GM21423 (cell line): ENCODE measurements around the gene CLUH.
A peak's percentile ranks its signal among the peaks of the same experiment; 100 is the strongest.

Experiments
- ATAC-seq: cut with Tn5 transposase; IDR thresholded peaks from one replicate; pipeline ENCODE4 v1.9.1; 2021; ENCODE audit warnings: mild to moderate bottlenecking, moderate library complexity; ENCODE audit not compliant: unreplicated experiment

Gene CLUH

GRCh38 chr17:2718150-2718938 lies 6.8 kb upstream of the CLUH start:
- ATAC-seq: no peak

DNA sequence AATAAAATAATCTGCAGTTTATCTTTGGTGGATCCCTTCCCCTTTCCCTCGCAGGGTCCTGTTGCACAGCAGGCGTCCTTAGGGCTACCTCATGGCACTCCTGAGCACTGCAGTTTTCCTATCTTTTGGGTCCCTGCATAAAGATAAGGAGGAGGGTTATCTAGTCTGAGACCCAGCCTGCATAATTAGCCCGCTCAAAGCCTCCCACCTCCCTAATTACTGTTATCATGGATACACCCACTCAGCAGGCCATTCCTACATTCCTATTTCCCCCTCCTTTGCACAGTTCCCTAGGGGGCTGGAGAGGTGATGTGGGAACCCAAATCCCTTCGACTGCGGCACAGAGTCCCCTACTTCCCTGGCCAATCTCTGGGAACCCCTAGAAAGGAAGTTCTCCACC lies 5.1 kb upstream of the CLUH start:
- no peak for ATAC-seq

GRCh38 chr17:2713881-2714280 lies 2.3 kb upstream of the CLUH start:
- ATAC-seq: no peak

- peak; percentile 3 for ATAC-seq
Observed at GRCh38 chr17:2712300-2713043, 908 bp upstream of the CLUH start.

- peak; percentile 25 for ATAC-seq
Observed at GRCh38 chr17:2710803-2711607, 559 bp downstream of the CLUH start.

DNA sequence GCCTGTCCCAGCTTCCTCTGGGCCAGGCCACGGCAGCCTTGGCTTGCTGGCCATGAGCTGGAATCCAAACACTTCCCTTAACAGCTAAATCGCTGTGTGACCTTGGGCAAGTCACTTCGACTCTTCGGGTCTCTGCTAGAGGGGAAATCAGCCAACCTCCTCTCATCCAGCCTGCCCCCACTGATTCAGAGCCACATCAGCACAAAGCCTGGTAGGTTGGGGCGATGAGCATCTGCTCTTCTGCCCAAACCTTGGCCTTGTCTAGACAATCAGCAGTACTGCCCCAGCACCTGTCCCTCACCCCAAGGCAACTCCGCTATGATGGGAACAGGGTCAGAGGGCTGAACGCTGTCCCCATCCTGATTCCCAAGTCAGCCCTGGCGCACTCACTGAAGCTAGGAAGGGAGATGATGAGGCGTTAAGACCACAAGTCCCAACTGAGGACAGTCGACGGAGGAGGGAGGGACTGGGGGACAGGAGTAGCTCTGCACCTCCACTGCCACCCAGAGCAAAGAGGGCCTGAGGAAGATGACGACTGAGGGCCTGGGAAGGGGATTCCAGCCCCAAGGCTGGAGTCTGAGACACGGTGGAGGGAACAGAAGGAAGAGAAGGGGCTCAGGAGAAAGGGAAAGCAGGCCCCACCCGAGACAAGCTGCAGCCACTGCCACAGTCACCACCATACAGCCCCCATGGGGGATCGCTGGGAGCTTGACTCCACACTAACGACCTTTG lies 1.3 kb downstream of the CLUH start:
- ATAC-seq: no peak

- ATAC-seq: no peak
Observed at GRCh38 chr17:2709183-2709661, 2.3 kb downstream of the CLUH start.

GRCh38 chr17:2708585-2709182 lies 2.9 kb downstream of the CLUH start:
- no peak for ATAC-seq

DNA sequence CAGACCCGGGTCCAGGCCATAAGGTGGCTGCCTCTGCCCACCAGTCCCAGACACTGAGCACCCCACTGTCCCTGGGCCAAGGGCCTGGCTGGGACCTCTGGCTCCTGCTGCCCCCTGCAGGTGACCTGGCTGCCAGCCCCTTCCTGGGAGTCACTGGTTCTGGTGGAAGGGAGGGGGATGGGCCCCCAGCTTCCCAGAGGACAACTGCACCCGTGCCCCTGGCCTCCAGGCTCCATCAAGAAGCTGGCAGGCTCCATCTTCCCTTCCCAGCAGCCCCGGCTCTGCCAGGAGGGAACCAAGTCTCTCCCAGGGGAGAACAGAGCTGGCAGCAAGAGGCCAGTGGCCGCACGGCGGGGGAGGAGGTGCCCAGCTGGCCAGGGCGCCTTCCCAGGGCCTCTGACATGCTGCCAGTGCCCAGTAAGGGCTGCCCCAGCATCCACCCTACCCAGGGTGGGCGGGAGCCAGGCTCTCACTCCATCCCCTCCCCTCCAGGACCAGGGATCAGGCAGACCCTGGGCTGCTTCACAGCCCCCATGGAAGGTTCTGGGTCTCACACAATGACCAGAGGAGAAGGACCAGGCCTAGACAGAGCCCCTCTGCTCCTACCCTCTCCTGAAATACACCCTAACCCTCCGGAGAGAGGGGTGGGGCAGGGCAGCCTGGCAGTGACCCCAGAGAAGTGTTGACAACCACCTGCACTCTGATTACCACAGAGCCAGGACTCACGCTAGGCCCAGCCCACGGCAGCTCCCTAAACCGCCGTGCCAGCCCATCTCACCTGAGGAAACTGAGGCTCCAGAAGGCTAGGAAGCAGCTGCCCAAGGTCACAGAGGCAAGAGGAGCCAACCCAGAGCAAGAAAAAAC lies 3.6 kb downstream of the CLUH start:
- no peak for ATAC-seq

DNA sequence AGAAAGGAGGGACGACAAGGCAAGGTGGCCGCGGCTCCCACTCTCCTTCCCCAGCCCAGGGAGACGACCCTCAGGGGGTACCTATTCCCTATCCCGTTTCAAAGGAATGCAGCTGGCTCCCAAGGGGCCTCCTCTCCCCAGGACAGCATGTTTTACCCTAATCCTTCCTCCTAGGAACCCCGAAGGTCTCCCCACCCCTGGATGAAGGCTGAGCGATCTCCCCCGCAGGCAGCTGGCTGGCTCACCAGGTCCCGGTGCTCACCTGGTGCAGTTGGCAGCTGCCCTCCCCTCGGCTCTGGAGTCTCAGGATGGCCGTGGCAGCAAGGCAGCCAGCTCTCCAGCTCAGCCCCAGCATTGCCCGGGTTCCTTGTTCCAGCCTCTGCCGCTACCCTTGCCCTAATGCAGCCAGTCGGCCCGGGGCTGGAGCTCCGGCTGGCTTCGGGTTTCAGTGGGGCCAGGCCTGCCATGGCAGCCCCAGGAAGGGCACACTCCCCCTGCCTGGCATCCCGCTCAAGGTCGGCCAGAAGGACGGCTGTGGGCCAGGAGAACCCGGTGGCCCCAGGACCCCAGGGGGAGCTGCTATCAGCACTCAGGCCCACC lies 4.6 kb downstream of the CLUH start:
- ATAC-seq: no peak

- ATAC-seq: no peak
Observed at GRCh38 chr17:2705888-2706795, 5.4 kb downstream of the CLUH start.

- ATAC-seq: no peak
Observed at GRCh38 chr17:2705263-2705662, 6.3 kb downstream of the CLUH start.

DNA sequence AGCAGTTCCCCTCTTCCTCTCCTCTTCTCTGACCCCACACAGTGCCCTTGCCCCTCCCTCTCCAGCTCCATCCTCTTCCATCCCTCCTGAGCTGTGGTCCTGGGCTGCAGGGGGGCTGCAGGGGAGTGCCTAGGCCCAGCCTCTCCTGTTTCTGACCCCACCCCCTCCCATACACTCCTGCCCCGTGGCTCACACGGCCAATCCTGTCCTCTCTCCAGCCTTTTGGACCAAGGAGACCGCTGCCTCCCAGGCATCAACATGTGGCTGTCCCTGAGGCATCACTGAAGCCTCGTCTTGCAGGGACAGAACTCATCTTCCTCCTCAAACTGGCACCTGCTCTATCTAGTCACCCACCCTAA lies 6.7 kb downstream of the CLUH start:
- no peak for ATAC-seq

DNA sequence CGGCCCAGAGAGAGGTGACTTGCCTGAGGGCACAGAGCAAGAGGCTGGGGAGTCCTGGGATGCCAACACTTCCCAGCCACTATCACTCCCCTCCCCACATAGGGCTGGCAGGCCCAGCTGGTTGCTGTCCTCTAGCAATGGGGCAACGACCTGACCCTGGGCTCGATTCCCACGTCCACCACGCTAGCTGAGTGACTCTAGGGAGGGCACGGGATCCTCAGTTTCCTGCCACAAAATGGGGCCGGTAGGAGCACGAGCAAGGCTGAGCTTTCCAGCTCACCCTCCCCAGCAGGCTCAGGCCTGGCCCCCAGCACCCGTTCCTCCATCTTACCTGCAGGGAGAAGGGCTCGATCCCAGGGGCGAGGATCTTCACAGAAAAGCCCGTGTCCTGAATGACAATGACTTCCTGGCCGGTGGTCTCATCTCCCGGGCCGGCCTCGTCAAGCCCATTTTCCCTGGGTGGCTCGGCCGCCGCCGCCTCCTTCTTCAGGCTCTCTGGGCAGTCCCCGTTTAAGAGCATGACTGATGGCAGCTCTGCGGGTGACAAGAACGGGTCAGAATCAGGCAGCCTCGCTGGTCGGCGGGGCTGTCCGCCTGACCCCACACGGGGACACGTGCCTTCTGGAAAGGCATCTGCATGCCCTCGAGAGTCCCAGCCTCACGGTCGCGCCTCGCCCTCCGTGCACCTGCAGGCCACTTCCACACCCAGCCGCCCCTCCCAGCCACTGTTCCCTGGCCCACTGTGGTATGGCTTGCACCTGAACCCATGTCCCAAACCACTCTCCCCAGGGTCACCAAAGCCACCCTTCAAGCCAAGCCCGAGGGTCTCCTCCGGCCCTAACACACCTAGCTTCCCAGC lies 7.3 kb downstream of the CLUH start:
- no peak for ATAC-seq

DNA sequence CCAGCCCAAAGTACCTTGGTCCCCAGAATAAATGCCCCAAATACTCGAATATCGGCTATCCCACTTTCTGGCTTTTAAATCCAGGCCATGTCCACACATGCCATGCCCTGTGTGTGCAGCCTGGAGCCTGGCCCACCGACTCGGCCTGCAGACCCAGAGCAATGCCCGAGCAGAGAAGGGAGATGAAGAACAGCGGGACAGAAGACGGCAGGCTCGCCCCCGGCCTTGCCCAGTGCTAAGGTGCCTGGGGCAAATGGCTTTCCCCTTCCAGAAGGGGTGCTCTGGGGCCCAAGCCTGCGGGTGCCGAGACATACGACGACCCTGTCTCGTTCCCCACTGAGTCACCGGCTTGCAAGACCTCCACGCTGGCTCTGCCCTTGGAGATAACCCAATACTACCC lies 8.0 kb downstream of the CLUH start:
- no peak for ATAC-seq

DNA sequence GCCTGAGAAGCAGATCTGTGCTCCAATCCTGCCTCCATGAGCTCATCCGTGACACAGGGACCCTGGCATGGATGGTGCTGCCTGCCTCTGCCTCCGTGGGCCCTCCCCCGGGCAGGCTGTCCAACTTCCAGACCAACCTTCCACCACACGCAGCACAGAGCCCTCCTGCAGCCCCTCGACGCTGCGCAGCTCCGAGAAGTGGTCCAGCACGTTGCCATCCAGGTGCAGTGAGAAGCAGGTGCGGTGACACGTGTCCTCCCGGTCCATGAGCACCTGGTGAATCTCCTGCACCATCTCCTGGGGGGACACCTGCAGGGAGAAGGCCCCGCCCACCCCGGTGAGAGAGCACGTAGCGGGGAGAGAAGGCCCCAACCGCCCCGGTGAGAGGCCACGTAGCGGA lies 8.4 kb downstream of the CLUH start:
- ATAC-seq: no peak
